HS-27A (cell line): Measurements from ENCODE around the gene PLCZ1.
A peak's percentile ranks its signal among the peaks of the same experiment; 100 is the strongest.
"Not testable (repeated sequence)": the region's sequence is repeated elsewhere in the genome, so short reads cannot be mapped to it uniquely, and the experiment has no call there.

ENCODE experiments used
- DNase-seq: peaks from one replicate; pipeline ENCODE4 v3.0.0-alpha.2; 2012; ENCODE audit warnings: low read depth, missing footprints

Gene PLCZ1

GRCh38 chr12:18737819-18738218, at the start of gene PLCZ1, which contains the start of gene CAPZA3:
Gene PLCZ1, minus strand, starts transcription at chr12:18738012. Its CDS starts 641 bp downstream, at chr12:18737371.
Gene CAPZA3, plus strand, starts transcription at chr12:18738119. Its CDS starts 150 bp downstream, at chr12:18738269.
- no peak for DNase-seq

GRCh38 chr12:18785465-18785864, 47.7 kb upstream of the PLCZ1 start:
- not testable (repeated sequence) for DNase-seq

GRCh38 chr12:18782827-18783226, 45.0 kb upstream of the PLCZ1 start:
- DNase-seq = no peak

GRCh38 chr12:18766479-18766878, 28.7 kb upstream of the PLCZ1 start:
- not testable (repeated sequence) for DNase-seq

- no peak for DNase-seq
These were observed 17.5 kb upstream of the PLCZ1 start for GRCh38 chr12:18755341-18755740.

- DNase-seq = no peak
These were observed 16.4 kb upstream of the PLCZ1 start for GRCh38 chr12:18754124-18754707.

GRCh38 chr12:18753481-18754123, 15.8 kb upstream of the PLCZ1 start:
- DNase-seq = no peak

GRCh38 chr12:18752947-18753346, 15.1 kb upstream of the PLCZ1 start:
- DNase-seq = no peak

- DNase-seq = peak; percentile 98
These were observed 14.6 kb upstream of the PLCZ1 start for GRCh38 chr12:18752280-18752920.

- DNase-seq = no peak
These were observed 14.1 kb upstream of the PLCZ1 start for GRCh38 chr12:18751866-18752265.

GRCh38 chr12:18750085-18750484, 12.3 kb upstream of the PLCZ1 start:
- DNase-seq = no peak

GRCh38 chr12:18749386-18749957, 11.7 kb upstream of the PLCZ1 start:
- DNase-seq = no peak

- peak; percentile 97 for DNase-seq
These were observed 10.1 kb upstream of the PLCZ1 start for GRCh38 chr12:18747895-18748294.

GRCh38 chr12:18731156-18731555, 6.7 kb downstream of the PLCZ1 start:
- DNase-seq = no peak

GRCh38 chr12:18723752-18724151, 14.1 kb downstream of the PLCZ1 start:
- DNase-seq = peak; percentile 59

GRCh38 chr12:18721452-18721851, 16.4 kb downstream of the PLCZ1 start:
- no peak for DNase-seq

- DNase-seq = no peak
These were observed 17.1 kb downstream of the PLCZ1 start for GRCh38 chr12:18720690-18721089.

GRCh38 chr12:18719922-18720510, 17.8 kb downstream of the PLCZ1 start:
- no peak for DNase-seq

- no peak for DNase-seq
These were observed 19.4 kb downstream of the PLCZ1 start for GRCh38 chr12:18718462-18718861.

GRCh38 chr12:18716236-18716635, 21.6 kb downstream of the PLCZ1 start:
- DNase-seq = no peak

GRCh38 chr12:18706798-18707197, 31.0 kb downstream of the PLCZ1 start:
- no peak for DNase-seq

GRCh38 chr12:18703911-18704310, 33.9 kb downstream of the PLCZ1 start:
- no peak for DNase-seq

- DNase-seq = no peak
These were observed 34.5 kb downstream of the PLCZ1 start for GRCh38 chr12:18703321-18703720.
